NCI-H2081 treated with DMSO at 0.1 percent for 48 hours (cell line): Measurements from ENCODE around the gene TAF1A.
A peak's percentile ranks its signal among the peaks of the same experiment; 100 is the strongest.
"Not testable (repeated sequence)": the region's sequence is repeated elsewhere in the genome, so short reads cannot be mapped to it uniquely, and the experiment has no call there.

Experiments used
- DNase-seq: peaks from one replicate; lab custom pipeline; 2025; lab: John Stamatoyannopoulos, UW

Gene TAF1A

GRCh38 chr1:222589462-222590302 lies at the start of gene TAF1A:
TAF1A (minus strand) TSS chr1:222589933.
- peak; percentile 69 for DNase-seq

DNA sequence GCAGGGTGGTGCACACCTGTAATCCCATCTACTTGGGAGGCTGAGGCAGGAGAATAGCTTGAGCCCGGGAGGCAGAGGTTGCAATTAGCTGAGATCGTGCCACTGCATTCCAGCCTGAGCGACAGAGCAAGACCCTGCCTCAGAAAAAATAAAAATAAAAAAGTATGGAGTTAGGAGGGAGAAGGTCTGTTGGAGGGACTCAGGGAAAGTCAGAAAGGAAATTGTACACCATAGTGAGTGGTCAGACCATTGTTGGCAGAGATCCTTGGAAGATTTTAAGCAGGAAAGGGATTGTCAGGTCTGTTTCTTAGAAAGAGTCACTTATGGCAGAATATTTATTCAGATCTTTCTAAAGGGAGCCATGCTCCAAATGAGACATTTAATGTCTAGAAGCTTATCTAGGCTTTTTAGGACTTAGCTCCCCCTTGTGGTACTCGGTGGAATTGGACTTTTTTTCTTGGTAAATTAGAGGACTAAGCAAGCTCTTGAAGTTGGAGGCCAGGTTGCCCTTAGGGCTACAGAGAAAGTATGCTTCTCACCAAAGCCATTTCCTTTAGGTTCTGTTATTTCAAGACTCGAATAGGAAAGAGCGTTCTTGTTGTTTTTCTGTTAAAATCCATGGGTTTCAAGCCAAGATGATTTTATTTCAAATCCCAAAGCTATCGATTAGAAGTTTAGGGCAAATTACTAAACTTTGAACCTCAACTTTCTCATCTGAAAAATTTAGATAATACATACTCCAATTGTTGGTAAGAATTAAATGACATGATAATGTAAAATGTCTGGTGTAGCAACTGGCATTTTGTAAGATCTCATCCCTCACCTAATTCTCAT lies 44.7 kb upstream of the TAF1A start:
- DNase-seq = peak; percentile 58

- DNase-seq = no peak
Measured at GRCh38 chr1:222632749-222633148, 43.0 kb upstream of the TAF1A start.

DNA sequence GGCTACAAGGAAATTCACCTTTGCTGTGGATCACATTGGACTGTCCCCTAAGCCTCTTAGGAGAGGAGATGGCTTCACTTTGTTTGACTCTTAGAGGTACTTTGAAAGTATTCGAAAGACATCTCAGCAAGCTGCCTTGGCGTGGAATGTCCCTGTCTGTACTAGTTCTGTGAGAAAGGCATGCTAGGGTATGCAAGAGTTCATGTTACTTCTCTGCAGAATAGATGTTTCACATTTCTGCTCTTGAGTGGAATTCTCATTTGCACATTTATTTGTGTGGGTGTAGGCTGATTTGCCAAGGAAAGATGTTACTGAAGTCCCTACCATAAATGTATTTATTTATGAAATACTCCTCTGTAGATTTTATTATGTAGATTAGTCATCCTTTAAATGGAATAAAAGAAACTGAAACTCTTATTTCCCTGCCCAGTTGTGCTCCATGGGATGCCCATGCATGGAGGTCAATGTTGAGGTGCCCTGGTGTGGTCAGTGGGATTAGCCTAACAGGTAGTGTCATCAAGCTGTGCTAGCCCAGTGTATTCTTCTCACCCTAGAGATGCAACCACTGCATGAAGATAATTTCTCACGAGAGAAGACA lies 42.0 kb upstream of the TAF1A start:
- DNase-seq = no peak

GRCh38 chr1:222629921-222630535 lies 40.3 kb upstream of the TAF1A start:
- DNase-seq = no peak

GRCh38 chr1:222627232-222627631 lies 37.5 kb upstream of the TAF1A start:
- no peak for DNase-seq

DNA sequence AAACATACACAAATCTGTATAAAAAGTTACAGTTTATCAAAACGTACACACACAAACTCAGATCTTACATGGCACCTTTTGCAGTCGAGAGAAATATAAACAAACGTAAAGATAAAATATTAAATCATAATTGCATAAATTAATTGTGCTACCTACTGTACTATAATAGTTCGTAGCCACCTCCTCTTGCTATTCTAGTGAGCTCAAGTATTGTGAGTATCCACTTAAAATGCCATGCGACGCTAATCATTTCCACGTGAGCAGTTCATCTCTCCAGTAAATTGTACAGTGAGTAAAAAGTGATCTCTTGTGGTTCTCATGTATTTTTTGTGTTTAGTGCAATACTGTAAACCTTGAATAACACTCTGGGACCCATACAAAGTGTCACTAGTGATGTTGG lies 34.5 kb upstream of the TAF1A start:
- no peak for DNase-seq

GRCh38 chr1:222623458-222623857 lies 33.7 kb upstream of the TAF1A start:
- DNase-seq = no peak

GRCh38 chr1:222622765-222623164 lies 33.0 kb upstream of the TAF1A start:
- no peak for DNase-seq

GRCh38 chr1:222620566-222620965 lies 30.8 kb upstream of the TAF1A start:
- no peak for DNase-seq

DNA sequence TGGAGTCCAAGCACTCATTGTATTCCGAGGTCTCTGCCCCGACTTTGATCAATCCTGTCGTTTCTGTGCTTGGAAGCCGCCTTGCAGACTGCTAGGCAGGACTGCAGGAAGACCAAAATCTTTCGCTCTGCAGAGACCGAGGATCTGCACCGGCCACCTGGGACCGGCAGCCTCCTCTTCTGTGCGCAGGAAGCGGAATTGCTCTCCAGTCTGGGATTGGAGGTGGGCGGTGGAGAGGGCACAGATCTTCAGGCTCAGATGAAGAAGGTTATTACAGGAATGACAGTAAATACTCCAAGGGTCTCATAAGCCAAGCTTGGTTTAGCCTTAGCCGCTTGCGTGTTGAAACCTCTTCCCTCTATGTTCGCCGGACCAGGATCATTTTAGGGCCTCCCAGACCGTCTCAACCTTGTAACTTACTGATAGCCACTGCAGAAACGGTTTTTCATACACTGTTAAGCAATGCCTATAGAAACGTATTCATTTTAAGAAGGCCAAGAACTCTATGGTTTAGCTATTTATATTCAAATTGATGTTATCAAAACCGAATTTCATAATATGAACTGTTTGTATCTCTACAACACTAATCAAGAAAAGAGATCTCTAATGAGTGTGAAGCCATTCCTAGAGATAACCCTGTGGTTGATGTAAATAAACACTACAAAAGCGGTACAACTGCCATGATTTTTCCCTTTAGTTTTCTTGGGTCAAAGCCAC lies 29.3 kb upstream of the TAF1A start:
- no peak for DNase-seq

DNA sequence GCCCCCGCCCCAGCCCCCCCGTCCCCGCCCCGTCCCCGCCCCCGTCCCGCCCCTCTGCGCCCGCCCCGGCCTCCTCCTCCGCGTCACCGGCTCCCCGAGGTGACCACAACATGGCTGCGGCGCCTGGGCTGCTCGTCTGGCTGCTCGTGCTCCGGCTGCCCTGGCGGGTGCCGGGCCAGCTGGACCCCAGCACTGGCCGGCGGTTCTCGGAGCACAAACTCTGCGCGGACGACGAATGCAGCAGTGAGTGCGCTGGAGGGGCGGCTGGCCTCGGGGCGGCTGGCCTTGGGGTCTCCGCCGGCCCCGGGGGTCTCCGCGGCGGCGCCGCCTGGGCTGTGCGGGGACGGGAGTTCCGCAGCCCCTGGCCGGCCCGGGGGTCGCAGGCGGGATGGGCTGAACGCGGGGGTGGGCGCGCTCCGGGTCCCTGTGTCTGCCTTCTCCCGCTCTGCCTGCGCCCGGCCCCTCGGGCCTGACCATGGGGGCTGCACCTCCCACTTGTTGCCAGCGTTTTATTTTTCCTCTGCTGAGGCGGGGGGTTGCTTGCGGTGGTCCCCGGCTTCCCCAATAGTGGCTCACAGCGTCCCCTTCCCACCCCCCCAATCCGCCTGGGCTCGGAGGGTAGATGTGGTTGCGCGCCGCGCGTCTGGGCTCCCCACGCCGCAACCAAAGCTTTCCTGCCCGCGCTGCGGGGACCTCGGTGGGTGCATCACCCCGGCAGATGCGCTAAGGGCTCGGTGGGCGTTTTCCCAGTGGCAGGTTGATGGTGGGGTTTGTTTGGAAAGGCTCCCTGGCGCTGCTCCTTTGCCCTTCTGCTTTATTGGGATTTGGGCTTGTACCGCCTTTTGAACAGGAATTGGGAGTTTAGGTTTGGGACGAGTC lies 28.5 kb upstream of the TAF1A start, which contains the start of gene MIA3:
Gene MIA3 (plus strand): TSS at position 97 of the 879 bp plus-strand sequence. CDS start 14 bp downstream, at position 111.
- no peak for DNase-seq

GRCh38 chr1:222617367-222617951 lies 27.7 kb upstream of the TAF1A start:
- peak; percentile 79 for DNase-seq

DNA sequence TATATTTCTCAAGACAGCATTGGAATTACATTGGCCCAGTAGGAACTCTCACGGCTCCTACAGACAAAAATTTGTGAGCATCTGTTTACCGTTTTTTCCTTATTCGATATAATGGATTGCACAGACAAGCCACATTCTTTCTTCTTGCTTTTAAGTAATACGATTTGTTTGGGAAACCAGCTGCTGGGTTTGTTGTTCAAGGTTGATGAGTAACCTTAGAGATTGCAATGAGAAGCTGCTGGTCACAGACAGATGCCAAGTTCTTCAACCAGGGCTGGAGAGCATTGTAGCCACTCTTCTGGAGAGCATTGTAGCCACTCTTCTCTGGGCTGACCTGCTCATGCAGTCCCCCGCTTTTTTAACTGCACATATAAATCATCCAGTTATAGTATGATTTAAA lies 26.8 kb upstream of the TAF1A start:
- DNase-seq = no peak

GRCh38 chr1:222613627-222614026 lies 23.9 kb upstream of the TAF1A start:
- no peak for DNase-seq

DNA sequence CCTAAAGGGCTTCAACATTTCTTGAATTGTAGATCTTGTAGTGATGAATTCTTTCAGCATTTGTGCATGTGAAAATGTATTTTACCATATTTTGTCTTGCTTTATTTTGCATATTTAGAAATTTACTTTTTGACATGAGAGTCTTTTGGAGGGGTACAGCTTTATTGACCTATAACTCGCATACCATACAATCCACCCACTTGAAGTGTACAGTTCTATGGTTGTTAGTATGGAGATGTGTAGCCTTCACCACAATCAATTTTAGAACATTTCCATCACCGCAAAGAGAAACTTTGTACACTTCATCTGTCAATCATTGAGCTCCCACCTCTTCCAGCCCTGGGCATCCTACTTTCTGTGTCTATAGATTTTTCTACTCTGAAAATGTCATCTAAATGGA lies 21.0 kb upstream of the TAF1A start:
- no peak for DNase-seq

DNA sequence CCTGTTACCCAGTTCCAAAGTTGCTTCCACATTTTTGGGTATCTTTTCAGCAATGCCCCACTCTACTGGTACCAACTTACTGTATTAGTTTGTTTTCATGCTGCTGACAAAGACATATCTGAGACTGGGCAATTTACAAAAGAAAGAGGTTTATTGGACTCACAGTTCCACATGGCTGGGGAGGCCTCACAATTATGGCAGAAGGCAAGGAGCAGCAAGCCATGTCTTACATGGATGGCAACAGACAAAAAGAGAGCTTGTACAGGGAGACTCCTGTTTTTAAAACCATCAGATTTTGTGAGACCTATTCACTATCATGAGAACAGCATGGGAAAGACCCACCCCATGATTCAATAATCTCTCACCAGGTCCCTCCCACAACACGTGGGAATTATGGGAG lies 19.4 kb upstream of the TAF1A start:
- DNase-seq = not testable (repeated sequence)

DNA sequence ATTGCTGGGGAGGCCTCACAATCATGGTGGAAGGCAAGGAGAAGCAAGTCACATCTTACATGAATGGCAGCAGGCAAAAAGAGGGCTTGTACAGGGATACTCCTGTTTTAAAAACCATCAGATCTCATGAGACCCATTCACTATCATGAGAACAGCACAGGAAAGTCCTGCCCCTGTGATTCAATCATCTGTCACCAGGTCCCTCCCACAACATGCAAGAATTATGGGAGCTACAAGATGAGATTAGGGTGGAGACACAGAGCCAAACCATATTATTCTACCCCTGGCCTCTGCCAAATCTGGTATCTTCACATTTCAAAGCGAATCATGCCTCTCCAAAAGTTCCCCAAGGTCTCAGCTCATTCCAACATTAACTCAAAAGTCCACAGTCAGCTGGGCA lies 17.0 kb upstream of the TAF1A start:
- no peak for DNase-seq

GRCh38 chr1:222601257-222601656 lies 11.5 kb upstream of the TAF1A start:
- DNase-seq = no peak

GRCh38 chr1:222600281-222600680 lies 10.5 kb upstream of the TAF1A start:
- DNase-seq = peak; percentile 88
